ENCODE measurements around the gene ERC1. TPM values are rescaled to one million over a fixed set of nuclear protein-coding genes. Genes with fewer than 3 reads are reported as not detected.

Gene ERC1
- total and polyA plus RNA-seq, 2 donors from 2014 or later: 5.1 to 68.3 TPM

- H3K4me3 ChIP-seq (ENCODE audit: low read length in 3 of 3): no peak overlapping the region
- no peaks in the 10 kb centered on the region for H3K4me1 ChIP-seq (ENCODE audit: control insufficient read depth in 2 of 3, insufficient read depth in 2 of 3, low read depth in 1 of 3, low read length in 3 of 3)
- peaks cover 0 to 4% (median 0%) of the 10 kb centered on the region in 3 donors for H3K9me3 ChIP-seq (ENCODE audit: control insufficient read depth in 2 of 3, insufficient read depth in 1 of 3, low read length in 3 of 3)
- peaks cover 0 to 6% (median 4%) of the 10 kb centered on the region in 3 donors for H3K36me3 ChIP-seq (ENCODE audit: control insufficient read depth in 2 of 3, insufficient read depth in 3 of 3, low read length in 3 of 3)
- FAIRE-seq: no peak
- intact Hi-C loops (cut with DNase I): no loop called here
- no peak for DNase-seq
- no peak for TF ChIP-seq CTCF (IDR thresholded peaks at IDR 0.05; ENCODE audit: borderline replicate concordance, extremely low read depth, insufficient read depth)
- no peak overlapping the region for H3K27ac ChIP-seq (ENCODE audit: low read depth in 2 of 2, low read length in 2 of 2)
- no peaks in the 10 kb centered on the region for H3K27me3 ChIP-seq (ENCODE audit: control insufficient read depth, insufficient read depth, low read length)
- H3K9ac ChIP-seq (ENCODE audit: low read length in 3 of 3): no peak overlapping the region
Measured at GRCh38 chr12:1448336-1448735, 457.3 kb downstream of the ERC1 start.

- H3K27me3 ChIP-seq (ENCODE audit: control insufficient read depth, insufficient read depth, low read length): no peaks in the 10 kb centered on the region
- no peak for FAIRE-seq
- H3K4me1 ChIP-seq (ENCODE audit: control insufficient read depth in 2 of 3, insufficient read depth in 2 of 3, low read depth in 1 of 3, low read length in 3 of 3): no peaks in the 10 kb centered on the region
- H3K4me3 ChIP-seq (ENCODE audit: low read length in 3 of 3): no peak overlapping the region
- no peak overlapping the region for H3K27ac ChIP-seq (ENCODE audit: low read depth in 2 of 2, low read length in 2 of 2)
- peaks cover 0 to 4% (median 0%) of the 10 kb centered on the region in 3 donors for H3K9me3 ChIP-seq (ENCODE audit: control insufficient read depth in 2 of 3, insufficient read depth in 1 of 3, low read length in 3 of 3)
- H3K9ac ChIP-seq (ENCODE audit: low read length in 3 of 3): no peak overlapping the region
- intact Hi-C loops (cut with DNase I): no loop called here
- H3K36me3 ChIP-seq (ENCODE audit: control insufficient read depth in 2 of 3, insufficient read depth in 3 of 3, low read length in 3 of 3): peaks cover 0 to 4% (median 0%) of the 10 kb centered on the region in 3 donors
- peak in 4 of 5 donors; percentile 59 to 77 (median 73) for DNase-seq
- no peak for TF ChIP-seq CTCF (IDR thresholded peaks at IDR 0.05; ENCODE audit: borderline replicate concordance, extremely low read depth, insufficient read depth)
Measured at GRCh38 chr12:1453810-1454209, 462.8 kb downstream of the ERC1 start.

GRCh38 chr12:1456885-1457284 is 465.9 kb downstream of the ERC1 start:
- H3K36me3 ChIP-seq (ENCODE audit: control insufficient read depth in 2 of 3, insufficient read depth in 3 of 3, low read length in 3 of 3): no peaks in the 10 kb centered on the region
- FAIRE-seq: no peak
- H3K27ac ChIP-seq (ENCODE audit: low read depth in 2 of 2, low read length in 2 of 2): no peak overlapping the region
- no peak for DNase-seq
- no peaks in the 10 kb centered on the region for H3K4me1 ChIP-seq (ENCODE audit: control insufficient read depth in 2 of 3, insufficient read depth in 2 of 3, low read depth in 1 of 3, low read length in 3 of 3)
- H3K27me3 ChIP-seq (ENCODE audit: control insufficient read depth, insufficient read depth, low read length): no peaks in the 10 kb centered on the region
- no peak overlapping the region for H3K9ac ChIP-seq (ENCODE audit: low read length in 3 of 3)
- intact Hi-C loops (cut with DNase I): no loop called here
- H3K9me3 ChIP-seq (ENCODE audit: control insufficient read depth in 2 of 3, insufficient read depth in 1 of 3, low read length in 3 of 3): peaks cover 0 to 1% (median 0%) of the 10 kb centered on the region in 3 donors
- TF ChIP-seq CTCF (IDR thresholded peaks at IDR 0.05; ENCODE audit: borderline replicate concordance, extremely low read depth, insufficient read depth): no peak
- no peak overlapping the region for H3K4me3 ChIP-seq (ENCODE audit: low read length in 3 of 3)

DNA sequence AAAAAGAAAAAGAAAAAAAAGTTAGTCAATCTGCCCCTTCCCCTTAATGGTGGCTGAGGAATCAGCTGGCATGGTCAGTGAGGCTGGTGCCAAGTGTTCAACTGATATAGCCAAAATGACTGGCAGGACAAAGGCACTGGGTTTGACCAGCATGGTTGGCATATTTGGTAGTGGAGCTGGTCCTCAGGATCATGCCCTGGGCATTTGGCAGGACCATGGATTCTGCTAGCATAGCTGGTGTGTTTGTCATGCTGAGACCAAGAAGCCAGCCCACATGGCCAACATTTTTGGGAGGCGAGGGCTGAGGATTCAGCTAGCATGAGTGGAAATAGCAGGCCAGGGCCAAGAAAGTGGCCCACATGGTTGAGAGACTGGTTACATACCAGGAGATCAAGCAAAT is 466.9 kb downstream of the ERC1 start:
- no peaks in the 10 kb centered on the region for H3K9me3 ChIP-seq (ENCODE audit: control insufficient read depth in 2 of 3, insufficient read depth in 1 of 3, low read length in 3 of 3)
- H3K4me1 ChIP-seq (ENCODE audit: control insufficient read depth in 2 of 3, insufficient read depth in 2 of 3, low read depth in 1 of 3, low read length in 3 of 3): no peaks in the 10 kb centered on the region
- no peaks in the 10 kb centered on the region for H3K36me3 ChIP-seq (ENCODE audit: control insufficient read depth in 2 of 3, insufficient read depth in 3 of 3, low read length in 3 of 3)
- no peak for DNase-seq
- no peak overlapping the region for H3K4me3 ChIP-seq (ENCODE audit: low read length in 3 of 3)
- H3K27ac ChIP-seq (ENCODE audit: low read depth in 2 of 2, low read length in 2 of 2): no peak overlapping the region
- intact Hi-C loops (cut with DNase I): no loop called here
- no peak for TF ChIP-seq CTCF (IDR thresholded peaks at IDR 0.05; ENCODE audit: borderline replicate concordance, extremely low read depth, insufficient read depth)
- no peak overlapping the region for H3K9ac ChIP-seq (ENCODE audit: low read length in 3 of 3)
- H3K27me3 ChIP-seq (ENCODE audit: control insufficient read depth, insufficient read depth, low read length): no peaks in the 10 kb centered on the region
- FAIRE-seq: no peak

All from kidney (tissue), 14 donors.